Duodenal mucosa (tissue), 2 donors: ENCODE data around the gene RPL14.
"Not testable (repeated sequence)": the region's sequence is repeated elsewhere in the genome, so short reads cannot be mapped to it uniquely, and the experiment has no call there.

ENCODE experiments used
- H3K27ac ChIP-seq: one replicate; pipeline ENCODE4 v1.7.0; 2013; ENCODE audit warnings: low read depth, low read length
- H3K27me3 ChIP-seq, 2 donors: one replicate each; pipeline ENCODE4 v1.7.0; 2013; ENCODE audit warnings: low read length in 2 of 2, control low read depth in 1 of 2; ENCODE audit not compliant: insufficient read depth in 2 of 2, control insufficient read depth in 1 of 2
- H3K36me3 ChIP-seq, 2 donors: one replicate each; pipeline ENCODE4 v1.7.0; 2013; ENCODE audit warnings: low read length in 2 of 2, control low read depth in 1 of 2; ENCODE audit not compliant: insufficient read depth in 2 of 2, control insufficient read depth in 1 of 2
- H3K4me1 ChIP-seq, 2 donors: one replicate each; pipeline ENCODE4 v1.7.0; 2013; ENCODE audit warnings: low read length in 2 of 2, control low read depth in 1 of 2; ENCODE audit not compliant: insufficient read depth in 2 of 2, control insufficient read depth in 1 of 2
- H3K4me3 ChIP-seq, 2 donors: one replicate each; pipeline ENCODE4 v1.7.0; 2013; ENCODE audit warnings: low read length in 2 of 2, low read depth in 1 of 2
- H3K9ac ChIP-seq, 2 donors: one replicate each; pipeline ENCODE4 v1.7.0; 2013; ENCODE audit warnings: low read length in 2 of 2, low read depth in 1 of 2
- H3K9me3 ChIP-seq, 2 donors: one replicate each; pipeline ENCODE4 v1.7.0; 2013; ENCODE audit warnings: low read length in 2 of 2, control low read depth in 1 of 2; ENCODE audit not compliant: control insufficient read depth in 1 of 2

RPL14 gene

DNA sequence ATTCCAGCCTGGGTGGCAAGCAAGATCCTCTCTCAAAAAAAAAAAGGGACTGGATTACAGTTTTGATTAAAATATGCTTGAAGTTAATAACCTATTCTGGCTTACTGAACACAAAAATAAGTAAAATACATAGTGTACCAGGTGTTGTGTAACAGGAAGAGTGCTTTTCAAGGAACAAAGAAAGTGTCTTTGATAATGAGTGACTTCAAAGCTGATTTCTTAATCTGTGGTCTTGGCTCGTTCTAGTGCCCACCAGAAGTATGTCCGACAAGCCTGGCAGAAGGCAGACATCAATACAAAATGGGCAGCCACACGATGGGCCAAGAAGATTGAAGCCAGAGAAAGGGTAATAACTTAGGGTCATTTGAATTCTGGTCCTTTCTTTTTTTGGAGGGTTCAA, 4.0 kb downstream of the RPL14 start:
- Histone ChIP-seq H3K9ac (no peak overlapping the region), H3K9me3 (no peaks in the 10 kb centered on the region), H3K27me3 (no peaks in the 10 kb centered on the region), H3K36me3 (peaks cover 16 to 45% of the 10 kb centered on the region in 2 donors), H3K4me3 (no peak overlapping the region), H3K27ac (no peak overlapping the region), H3K4me1 (peaks cover 13 to 20% of the 10 kb centered on the region in 2 donors)

- H3K4me3 ChIP-seq, H3K27me3 ChIP-seq, H3K9ac ChIP-seq, H3K9me3 ChIP-seq, H3K27ac ChIP-seq: not testable (repeated sequence)
- H3K36me3 ChIP-seq, result peaks cover 16 to 45% of the 10 kb centered on the region in 2 donors
- H3K4me1 ChIP-seq, result peaks cover 11 to 13% of the 10 kb centered on the region in 2 donors
These were observed 5.7 kb downstream of the RPL14 start for GRCh38 chr3:40462838-40463237.

DNA sequence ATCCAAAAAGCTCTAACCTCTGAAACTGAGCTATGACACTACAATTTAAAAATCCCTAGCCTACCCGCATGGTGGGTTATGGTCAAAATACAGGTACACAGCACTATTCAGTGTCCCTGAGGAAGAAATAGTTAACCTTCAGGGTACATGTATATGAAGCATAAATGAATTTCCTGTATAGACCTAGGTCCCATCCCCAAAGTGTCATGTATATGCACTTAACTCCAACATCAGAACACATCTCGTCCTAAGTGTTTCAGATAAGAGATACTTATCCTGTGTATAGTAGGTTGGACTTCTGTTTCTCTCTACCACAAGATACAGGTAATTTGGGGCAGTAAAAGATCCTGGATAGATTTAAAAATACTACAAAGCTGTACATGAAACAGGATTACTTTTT, 6.4 kb downstream of the RPL14 start:
- peaks cover 4 to 5% of the 10 kb centered on the region in 2 donors for H3K4me1 ChIP-seq
- H3K9ac ChIP-seq, result no peak overlapping the region
- H3K27ac ChIP-seq, result no peak overlapping the region
- H3K27me3 ChIP-seq, result no peaks in the 10 kb centered on the region
- no peaks in the 10 kb centered on the region for H3K9me3 ChIP-seq
- no peak overlapping the region for H3K4me3 ChIP-seq
- H3K36me3 ChIP-seq, result peaks cover 9 to 43% of the 10 kb centered on the region in 2 donors

- peaks cover 7 to 35% of the 10 kb centered on the region in 2 donors for H3K36me3 ChIP-seq
These were observed 7.4 kb downstream of the RPL14 start for GRCh38 chr3:40464339-40465110.

DNA sequence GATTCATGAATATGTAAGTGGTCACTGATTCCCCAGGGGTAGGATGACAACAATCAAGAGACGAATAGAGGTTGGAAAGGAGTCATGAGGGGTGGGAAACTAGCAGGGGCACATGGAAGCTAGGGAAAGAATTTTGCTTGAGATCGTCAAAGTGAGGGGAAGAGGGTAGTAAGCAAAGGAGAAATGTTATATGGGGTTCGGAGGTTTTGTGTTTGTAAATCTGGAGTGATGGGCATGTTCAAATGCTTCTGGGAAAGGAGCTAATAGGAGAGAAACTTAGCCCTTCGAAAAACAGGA, 7.9 kb downstream of the RPL14 start:
- no peak overlapping the region for H3K27ac ChIP-seq
- H3K4me1 ChIP-seq, result no peaks in the 10 kb centered on the region
- H3K36me3 ChIP-seq, result peaks cover 3 to 30% of the 10 kb centered on the region in 2 donors
- no peak overlapping the region for H3K9ac ChIP-seq
- no peaks in the 10 kb centered on the region for H3K9me3 ChIP-seq
- no peak overlapping the region for H3K4me3 ChIP-seq
- H3K27me3 ChIP-seq, result no peaks in the 10 kb centered on the region

More at GRCh38 chr3:40464339-40465110, 7.4 kb downstream of the RPL14 start:
- Histone ChIP-seq H3K4me3 (no peak overlapping the region), H3K27ac (no peak overlapping the region), H3K9me3 (no peaks in the 10 kb centered on the region), H3K27me3 (no peaks in the 10 kb centered on the region), H3K4me1 (no peaks in the 10 kb centered on the region), H3K9ac (no peak overlapping the region)

DNA sequence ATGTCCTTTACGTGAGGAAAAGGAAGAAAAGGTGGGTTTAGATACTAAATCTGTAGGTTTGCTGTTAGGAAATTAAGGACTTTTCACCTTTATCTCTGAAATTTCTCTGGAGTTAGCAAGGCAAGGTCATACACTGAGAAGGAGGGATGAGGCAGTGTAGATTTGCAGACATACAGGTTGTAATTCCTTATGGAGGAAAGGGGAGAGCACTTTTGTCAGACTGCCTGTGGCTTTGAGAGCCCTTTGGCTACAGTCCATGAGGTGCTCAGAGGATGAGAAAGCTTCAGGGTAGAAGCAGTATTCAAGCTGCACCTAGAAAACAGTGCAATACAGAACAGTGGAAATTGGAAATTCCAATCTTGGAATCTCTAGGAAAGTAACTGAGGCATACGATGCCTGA, 8.3 kb downstream of the RPL14 start:
- no peak overlapping the region for H3K9ac ChIP-seq
- H3K4me3 ChIP-seq, result no peak overlapping the region
- peaks cover 0 to 26% of the 10 kb centered on the region in 2 donors for H3K36me3 ChIP-seq
- no peaks in the 10 kb centered on the region for H3K9me3 ChIP-seq
- H3K27me3 ChIP-seq, result no peaks in the 10 kb centered on the region
- no peaks in the 10 kb centered on the region for H3K4me1 ChIP-seq
- no peak overlapping the region for H3K27ac ChIP-seq

- Histone ChIP-seq H3K9me3 (no peaks in the 10 kb centered on the region), H3K36me3 (peaks cover 0 to 12% of the 10 kb centered on the region in 2 donors), H3K9ac (no peak overlapping the region), H3K4me3 (no peak overlapping the region), H3K27ac (no peak overlapping the region), H3K4me1 (no peaks in the 10 kb centered on the region), H3K27me3 (no peaks in the 10 kb centered on the region)
These were observed 10.9 kb downstream of the RPL14 start for GRCh38 chr3:40468018-40468417.

- H3K9me3 ChIP-seq, result no peaks in the 10 kb centered on the region
- no peak overlapping the region for H3K4me3 ChIP-seq
- H3K27ac ChIP-seq, result no peak overlapping the region
- no peaks in the 10 kb centered on the region for H3K36me3 ChIP-seq
- H3K4me1 ChIP-seq, result no peaks in the 10 kb centered on the region
- no peak overlapping the region for H3K9ac ChIP-seq
- H3K27me3 ChIP-seq, result no peaks in the 10 kb centered on the region
These were observed 13.6 kb downstream of the RPL14 start for GRCh38 chr3:40470701-40471100.

DNA sequence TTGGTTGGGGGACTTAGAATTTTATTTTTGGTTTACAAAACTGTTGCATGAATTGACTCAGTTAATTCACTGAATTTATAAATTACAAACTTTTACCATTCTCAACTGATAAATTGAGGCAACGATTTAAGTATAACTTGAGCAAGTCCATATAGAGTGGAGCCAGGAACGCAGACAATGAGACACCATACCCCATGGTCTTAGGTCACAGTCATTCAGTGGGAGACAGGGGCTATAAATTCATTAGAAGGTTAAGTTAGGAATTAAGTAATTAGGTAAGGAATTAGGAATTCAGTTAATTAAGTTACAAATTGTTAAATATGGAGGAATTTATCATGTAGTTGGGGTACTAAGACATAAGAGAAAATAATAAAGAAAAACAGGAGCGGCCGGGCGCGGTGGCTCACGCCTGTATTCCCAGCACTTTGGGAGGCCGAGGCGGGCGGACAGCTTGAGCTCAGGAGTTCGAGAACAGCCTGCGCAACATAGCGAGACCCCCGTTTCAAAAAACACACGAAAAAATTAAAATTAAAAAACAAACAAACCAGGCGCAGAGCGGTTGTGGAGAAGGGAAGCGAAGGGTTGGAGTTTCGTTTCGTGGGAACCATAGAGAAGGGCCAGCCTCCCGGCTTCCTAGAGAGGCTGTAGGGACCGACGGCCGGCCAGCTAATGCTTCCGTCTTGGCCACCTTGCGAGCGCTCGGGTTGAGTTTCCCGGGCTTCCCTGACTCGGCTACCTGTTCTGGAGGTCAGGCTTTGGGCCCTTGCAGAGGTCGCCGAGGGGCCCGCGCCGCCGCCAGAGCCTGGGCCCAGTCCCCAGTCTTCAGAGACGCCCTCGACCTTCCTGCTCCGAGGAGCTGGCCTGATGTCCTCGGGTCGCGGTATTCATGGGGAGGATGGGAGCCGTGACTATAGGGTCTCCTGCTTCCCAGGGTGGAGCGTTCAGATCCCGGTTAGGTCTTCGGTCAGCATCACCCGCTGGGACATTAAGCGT, 19.6 kb downstream of the RPL14 start, which contains the start of gene ZNF619:
Gene ZNF619 (plus strand): TSS at position 645 of the 993 bp plus-strand sequence. CDS start 858 bp downstream, outside the sequence.
- peaks cover 0 to 14% of the 10 kb centered on the region in 2 donors for H3K36me3 ChIP-seq
- H3K9ac ChIP-seq, result peak within 1 kb of the TSS; percentile 76 to 85
- no peak within 1 kb of the TSS for H3K27ac ChIP-seq

GRCh38 chr3:40477666-40478065, 20.5 kb downstream of the RPL14 start:
- Histone ChIP-seq H3K9ac (peak overlapping the region; percentile 76 to 85), H3K27ac (no peak overlapping the region), H3K4me1 (peaks cover 6 to 7% of the 10 kb centered on the region in 2 donors), H3K27me3 (no peaks in the 10 kb centered on the region), H3K9me3 (no peaks in the 10 kb centered on the region), H3K4me3 (peak overlapping the region; percentile 87 to 95), H3K36me3 (peaks cover 5 to 23% of the 10 kb centered on the region in 2 donors)

More for the DNA sequence above, 19.6 kb downstream of the RPL14 start, which contains the start of gene ZNF619:
- Histone ChIP-seq H3K27me3 (no peaks in the 10 kb centered on the region), H3K4me3 (peak within 1 kb of the TSS; percentile 87 to 95), H3K4me1 (peaks cover 6 to 7% of the 10 kb centered on the region in 2 donors), H3K9me3 (no peaks in the 10 kb centered on the region)
